HG02943 (cell line): ENCODE measurements around the gene VPREB3.

Experiments
- ATAC-seq: cut with Tn5 transposase; IDR thresholded peaks from one replicate; pipeline ENCODE4 v1.9.1; 2021; ENCODE audit warnings: mild to moderate bottlenecking, low read depth, moderate library complexity; ENCODE audit not compliant: unreplicated experiment

Gene VPREB3

GRCh38 chr22:23754220-23754919 is at the start of gene VPREB3:
Gene VPREB3 (minus strand): TSS chr22:23754425. CDS start chr22:23754363, 62 bp downstream.
- ATAC-seq = no peak

GRCh38 chr22:23803001-23803819 is 49.0 kb upstream of the VPREB3 start:
- no peak for ATAC-seq

GRCh38 chr22:23801886-23802377 is 47.7 kb upstream of the VPREB3 start:
- no peak for ATAC-seq

- ATAC-seq = peak; percentile 3
Measured at GRCh38 chr22:23801238-23801821, 47.1 kb upstream of the VPREB3 start.

- ATAC-seq = peak; percentile 40
Measured at GRCh38 chr22:23800297-23801237, 46.3 kb upstream of the VPREB3 start.

GRCh38 chr22:23796461-23796860 is 42.2 kb upstream of the VPREB3 start:
- no peak for ATAC-seq

- ATAC-seq = no peak
Measured at GRCh38 chr22:23793326-23793725, 39.1 kb upstream of the VPREB3 start.

GRCh38 chr22:23791738-23792645 is 37.8 kb upstream of the VPREB3 start:
- ATAC-seq = no peak

- no peak for ATAC-seq
Measured at GRCh38 chr22:23790819-23791737, 36.9 kb upstream of the VPREB3 start.

- no peak for ATAC-seq
Measured at GRCh38 chr22:23789638-23790037, 35.4 kb upstream of the VPREB3 start.

GRCh38 chr22:23789121-23789520 is 34.9 kb upstream of the VPREB3 start:
- ATAC-seq = no peak

GRCh38 chr22:23787910-23788309 is 33.7 kb upstream of the VPREB3 start:
- ATAC-seq = no peak

- no peak for ATAC-seq
Measured at GRCh38 chr22:23787600-23787896, 33.3 kb upstream of the VPREB3 start.

- no peak for ATAC-seq
Measured at GRCh38 chr22:23786752-23787599, 32.8 kb upstream of the VPREB3 start, which contains the start of gene SMARCB1. Gene SMARCB1 (plus strand): TSS chr22:23786966. CDS start chr22:23787170, 204 bp downstream.

GRCh38 chr22:23786261-23786710 is 32.1 kb upstream of the VPREB3 start:
- ATAC-seq = no peak

- ATAC-seq = no peak
Measured at GRCh38 chr22:23784215-23784732, 30.0 kb upstream of the VPREB3 start.
